Spinal cord (tissue), 10 donors: Measurements from ENCODE around the gene KCP. TPM values are rescaled to one million over a fixed set of nuclear protein-coding genes. Genes with fewer than 3 reads are reported as not detected.

Experiments
- DNase-seq, 6 donors: peaks; one replicate each; pipeline versions ENCODE4 v3.0.0 to v3.0.0-alpha.2; 2013 to 2015; ENCODE audit warnings: low spot score in 6 of 6, low read depth in 4 of 6
- H3K27ac ChIP-seq: one replicate; pipeline ENCODE4 v1.5.1; 2013; ENCODE audit warnings: low read depth, low read length, control low read depth
- H3K27me3 ChIP-seq: one replicate; pipeline ENCODE4 v1.6.1; 2013; ENCODE audit warnings: low read length; ENCODE audit not compliant: control insufficient read depth, insufficient read depth
- H3K36me3 ChIP-seq: one replicate; pipeline ENCODE4 v1.6.1; 2013; ENCODE audit warnings: low read length; ENCODE audit not compliant: control insufficient read depth, insufficient read depth
- H3K4me1 ChIP-seq: one replicate; pipeline ENCODE4 v1.6.1; 2013; ENCODE audit warnings: low read length; ENCODE audit not compliant: control insufficient read depth, insufficient read depth
- H3K4me3 ChIP-seq: one replicate; pipeline ENCODE4 v1.5.1; 2013; ENCODE audit warnings: low read depth, low read length, control low read depth
- H3K9me3 ChIP-seq: one replicate; pipeline ENCODE4 v1.6.1; 2013; ENCODE audit warnings: low read length; ENCODE audit not compliant: control insufficient read depth, insufficient read depth
- WGBS: methylation state at CpG from one replicate; pipeline ENCODE4 v1.1.5; 2013; ENCODE audit warnings: missing lambda C conversion rate; ENCODE audit not compliant: insufficient coverage; 5-methylcytosine and 5-hydroxymethylcytosine counted together
- polyA plus RNA-seq, 2 donors: library from polyadenylated mRNA; unstranded; fragments of 120-200 nt; gene quantifications; one replicate each; pipeline ENCODE4 v1.2.1, GENCODE V29; 2013; ENCODE audit not compliant: insufficient read length in 2 of 2
- total RNA-seq, 2 donors: library from RNA; depleted of rRNA in 1 of 2; stranded (reverse); fragments of 120-200 nt in 1 of 2; fragments of >200 nt in 1 of 2; gene quantifications; one replicate each; pipeline versions ENCODE4 v1.2.3 to v1.2.4, GENCODE V29; 2013 to 2014
- donor health status: healthy.

Gene KCP
- total and polyA plus RNA-seq, 4 donors: 0.40 to 2.3 (median 1.6) TPM

DNA sequence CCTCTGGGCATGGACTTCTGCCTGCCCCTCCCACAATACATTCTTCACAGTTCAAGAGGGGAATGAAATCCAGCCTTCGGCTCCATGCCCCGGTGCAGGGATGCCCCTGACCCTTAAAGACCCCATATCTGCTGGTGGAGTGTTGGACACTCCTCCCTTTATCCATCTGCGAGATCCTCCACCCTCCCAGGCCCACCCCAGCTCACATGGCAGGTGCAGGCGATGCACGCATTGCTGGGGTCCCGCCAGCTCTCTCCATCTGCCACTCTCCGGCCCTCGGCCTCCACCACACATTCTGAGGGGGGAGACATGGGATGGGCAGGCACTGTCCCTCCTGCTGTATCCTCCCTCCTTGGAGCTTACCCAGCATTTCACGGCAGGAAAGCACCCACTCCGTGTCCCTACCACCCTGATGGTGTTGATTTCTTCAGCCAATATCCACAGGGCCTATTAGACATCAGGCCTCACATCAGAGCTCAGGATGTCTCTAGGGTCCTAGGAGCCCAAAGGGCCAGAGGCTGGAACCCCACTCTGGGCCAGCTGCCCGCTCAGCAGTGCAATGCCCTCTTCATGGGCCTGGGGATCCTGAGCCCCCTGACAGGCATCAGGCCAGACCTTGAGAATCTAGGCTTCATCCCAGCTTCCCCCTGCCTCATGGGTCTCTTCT is 29.6 kb downstream of the KCP start:
- 66% methylated on average over 4 of the region's 11 CpGs for WGBS
- H3K4me1 ChIP-seq: peaks cover 16% of the 10 kb centered on the region
- no peaks in the 10 kb centered on the region for H3K27me3 ChIP-seq
- H3K4me3 ChIP-seq: no peak overlapping the region
- peaks cover 8% of the 10 kb centered on the region for H3K36me3 ChIP-seq
- H3K27ac ChIP-seq: no peak overlapping the region
- peak in 2 of 6 donors; percentile 23 to 32 for DNase-seq
- no peaks in the 10 kb centered on the region for H3K9me3 ChIP-seq

DNA sequence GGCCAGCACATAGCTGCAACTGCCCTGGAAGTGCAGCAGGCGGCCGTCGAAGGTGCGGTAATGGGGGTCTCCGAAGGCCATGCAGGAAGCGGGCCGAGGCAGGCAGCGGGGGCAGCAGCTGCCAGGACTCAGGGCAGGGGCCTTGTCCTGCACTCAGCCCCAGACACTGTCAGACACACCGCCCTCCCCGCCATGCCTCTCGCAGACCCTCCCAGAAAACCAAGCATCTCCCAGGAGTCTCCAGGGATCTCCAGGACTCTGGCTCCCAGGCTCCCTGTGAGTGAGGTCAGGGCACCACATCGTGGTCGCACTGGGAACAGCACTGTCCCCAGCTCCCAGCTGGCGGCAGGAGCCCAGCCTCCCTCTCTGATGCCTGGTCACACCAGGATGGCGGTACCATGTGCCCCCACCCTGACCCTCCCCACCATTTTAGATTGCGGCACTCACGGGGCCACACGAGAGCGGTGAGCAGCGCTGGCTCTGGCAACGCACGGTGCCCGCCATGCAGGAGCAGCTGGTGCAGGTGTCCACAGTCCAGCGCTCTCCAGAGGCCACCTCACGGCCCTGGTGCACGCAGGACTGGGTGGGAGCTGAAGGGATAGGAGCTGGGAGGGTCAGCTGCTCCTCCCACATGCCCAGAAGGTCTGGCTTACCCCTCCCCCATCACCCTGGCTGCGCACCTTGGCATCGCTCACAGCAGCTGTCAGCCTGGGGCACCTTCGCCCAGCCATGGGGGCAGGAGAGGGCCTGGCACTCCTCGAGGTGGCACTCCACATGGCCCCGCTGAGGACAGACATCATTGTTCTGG is 30.4 kb downstream of the KCP start:
- 45% methylated on average over 29 of the region's 31 CpGs for WGBS
- H3K9me3 ChIP-seq: no peaks in the 10 kb centered on the region
- H3K27me3 ChIP-seq: no peaks in the 10 kb centered on the region
- DNase-seq: peak in 4 of 6 donors; percentile 43 to 86 (median 66)
- H3K4me3 ChIP-seq: no peak overlapping the region
- H3K27ac ChIP-seq: no peak overlapping the region
- peaks cover 16% of the 10 kb centered on the region for H3K4me1 ChIP-seq
- peaks cover 8% of the 10 kb centered on the region for H3K36me3 ChIP-seq

DNA sequence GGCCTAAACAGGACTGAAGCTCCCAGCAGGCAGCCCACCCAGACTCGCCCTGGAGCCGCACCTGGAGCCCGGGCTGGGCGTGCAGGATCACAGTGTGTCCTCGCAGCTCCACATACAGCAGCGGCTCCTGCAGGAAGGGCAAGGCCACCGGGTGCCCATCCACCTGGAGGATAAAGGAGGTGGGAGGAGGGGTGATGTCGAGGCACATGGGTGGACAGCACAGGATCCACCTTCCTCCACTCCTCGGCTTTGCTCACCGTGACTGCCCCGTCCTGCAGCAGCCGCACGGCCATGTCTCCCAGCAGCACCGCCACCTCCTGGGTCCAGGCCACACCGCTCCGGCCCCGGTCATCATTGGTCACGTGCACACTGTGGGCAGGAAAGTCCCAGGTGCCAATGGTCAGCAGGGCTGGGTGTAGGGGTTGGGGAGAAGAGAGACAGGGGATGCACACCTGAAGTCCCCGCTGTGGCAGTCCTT is 31.0 kb downstream of the KCP start:
- 89% methylated on average over 16 of the region's 19 CpGs for WGBS
- peaks cover 8% of the 10 kb centered on the region for H3K36me3 ChIP-seq
- H3K4me1 ChIP-seq: peaks cover 16% of the 10 kb centered on the region
- DNase-seq: no peak
- no peaks in the 10 kb centered on the region for H3K9me3 ChIP-seq
- no peaks in the 10 kb centered on the region for H3K27me3 ChIP-seq
- no peak overlapping the region for H3K4me3 ChIP-seq
- H3K27ac ChIP-seq: no peak overlapping the region

DNA sequence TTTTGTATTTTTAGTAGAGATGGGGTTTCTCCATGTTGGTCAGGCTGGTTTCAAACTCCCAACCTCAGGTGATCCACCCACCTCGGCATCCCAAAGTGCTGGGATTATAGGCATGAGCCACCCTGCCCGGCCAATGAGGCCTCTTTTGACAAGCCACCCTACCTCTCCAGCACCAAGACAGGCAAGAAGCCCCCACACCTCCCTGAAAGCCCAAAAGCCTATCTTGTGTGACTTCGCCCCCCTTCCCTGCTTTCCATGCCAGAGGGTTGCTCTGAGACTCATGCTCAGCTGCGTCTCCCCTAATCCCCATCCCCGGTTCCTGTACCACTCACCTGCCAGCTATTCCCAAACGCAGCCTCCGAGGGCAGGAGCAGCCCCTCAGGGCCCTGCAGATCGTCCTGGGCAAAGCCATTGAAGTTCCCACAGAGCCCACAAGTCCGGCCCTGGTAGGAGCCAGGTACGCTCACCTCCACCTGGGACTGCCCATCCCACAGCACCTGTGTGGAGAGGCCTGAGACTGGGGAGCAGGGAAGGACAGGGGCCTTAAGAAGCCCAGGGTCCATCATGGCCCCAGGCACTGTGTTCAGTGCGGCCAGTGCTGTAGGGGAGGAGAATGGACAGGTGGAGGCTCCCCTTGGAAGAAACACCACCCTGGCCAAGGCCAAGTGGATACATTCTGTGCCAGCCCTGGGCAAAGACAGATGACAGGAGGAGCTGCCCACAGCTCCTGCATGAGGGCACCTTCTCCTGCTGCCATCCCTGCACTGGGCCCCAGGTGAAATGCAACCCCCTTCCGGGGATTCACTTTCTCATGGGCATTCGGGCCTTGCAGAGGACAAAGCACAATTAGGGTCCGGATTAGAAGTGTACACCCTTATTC is 32.0 kb downstream of the KCP start:
- no peak for DNase-seq
- no peak overlapping the region for H3K27ac ChIP-seq
- H3K4me1 ChIP-seq: peaks cover 16% of the 10 kb centered on the region
- no peak overlapping the region for H3K4me3 ChIP-seq
- H3K36me3 ChIP-seq: peaks cover 14% of the 10 kb centered on the region
- WGBS: 89% methylated on average over 12 of the region's 14 CpGs
- no peaks in the 10 kb centered on the region for H3K27me3 ChIP-seq
- no peaks in the 10 kb centered on the region for H3K9me3 ChIP-seq

DNA sequence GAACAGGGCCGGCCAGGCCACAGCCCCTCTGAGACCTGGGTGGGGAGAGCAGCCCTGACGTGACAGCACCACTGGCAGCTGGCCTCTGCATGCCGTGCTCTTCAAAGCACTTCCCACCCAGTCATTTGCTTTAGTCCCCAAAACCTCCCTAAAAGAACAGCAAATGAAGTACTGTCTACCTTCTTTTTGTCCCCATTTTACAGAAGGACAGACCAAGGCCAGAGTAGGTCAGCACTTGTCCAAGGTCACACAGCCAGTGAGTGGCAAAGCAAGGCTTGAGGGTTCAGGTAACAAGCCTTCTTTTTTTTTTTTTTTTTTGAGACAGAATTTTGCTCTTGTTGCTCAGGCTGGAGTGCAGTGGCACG is 32.8 kb downstream of the KCP start:
- Histone ChIP-seq H3K36me3 (peaks cover 14% of the 10 kb centered on the region), H3K4me1 (peaks cover 16% of the 10 kb centered on the region), H3K9me3 (no peaks in the 10 kb centered on the region), H3K27ac (no peak overlapping the region), H3K4me3 (no peak overlapping the region), H3K27me3 (no peaks in the 10 kb centered on the region)
- WGBS: 78% methylated on average over 2 of the region's 4 CpGs
- no peak for DNase-seq

DNA sequence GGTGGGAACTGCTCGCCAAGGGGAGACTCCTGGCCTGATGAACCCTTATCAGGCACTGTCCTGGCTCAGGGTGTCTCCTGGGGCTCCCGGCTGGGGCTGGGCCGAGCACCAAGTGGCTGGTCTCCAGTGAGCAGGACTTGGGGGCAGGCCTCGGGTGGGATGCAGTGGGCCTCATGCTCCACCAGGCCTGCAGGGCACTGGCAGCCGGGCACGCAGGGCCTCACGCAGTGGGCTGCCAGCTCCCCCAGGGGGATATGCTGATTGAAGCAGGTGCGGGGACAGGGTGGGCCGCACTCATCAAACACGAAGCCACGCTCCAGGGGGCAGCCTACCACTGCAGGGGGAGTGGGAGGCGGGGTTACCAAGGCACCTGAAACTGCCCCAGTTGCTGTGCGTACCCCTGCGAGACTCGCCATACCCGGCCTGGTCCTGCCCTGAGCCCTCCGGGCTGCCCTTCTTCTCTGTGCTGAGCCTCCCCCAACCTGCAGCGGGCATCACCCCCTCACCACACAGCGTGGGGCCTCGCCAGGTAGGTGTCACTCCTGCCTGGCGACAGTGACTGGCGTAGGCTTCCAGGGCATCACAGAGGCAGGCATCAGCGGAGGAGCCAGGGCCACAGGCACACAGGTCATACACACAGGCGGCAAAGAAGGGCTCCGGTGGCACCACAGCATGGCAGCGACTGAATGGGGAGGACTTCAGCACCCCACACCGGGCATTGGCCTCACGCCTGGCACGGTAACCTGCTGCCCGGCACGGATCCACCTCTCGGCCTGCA is 33.3 kb downstream of the KCP start:
- Histone ChIP-seq H3K4me3 (no peak overlapping the region), H3K36me3 (peaks cover 14% of the 10 kb centered on the region), H3K9me3 (no peaks in the 10 kb centered on the region), H3K27ac (no peak overlapping the region), H3K27me3 (no peaks in the 10 kb centered on the region), H3K4me1 (peaks cover 19% of the 10 kb centered on the region)
- DNase-seq: no peak
- WGBS: 89% methylated on average over 32 of the region's 32 CpGs

DNA sequence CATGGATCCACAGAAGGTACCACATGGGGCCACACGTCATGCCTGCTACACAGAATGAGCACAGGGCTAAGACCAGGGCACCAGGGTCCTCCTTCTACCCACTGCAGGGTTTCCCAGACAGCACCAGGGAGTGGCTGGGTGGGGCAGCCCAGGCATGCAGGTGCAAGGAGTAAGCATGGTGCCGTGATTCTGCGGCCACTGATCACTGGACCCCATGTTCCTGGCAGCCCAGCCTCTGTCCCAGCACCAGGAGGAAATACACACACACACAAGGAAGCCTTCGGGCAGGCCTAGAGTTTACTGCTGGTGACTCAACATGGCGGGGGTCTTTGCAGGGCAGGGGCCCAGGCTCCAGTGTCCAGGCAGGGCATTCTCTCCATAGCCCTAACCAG is 33.9 kb downstream of the KCP start:
- Histone ChIP-seq H3K4me3 (no peak overlapping the region), H3K27me3 (no peaks in the 10 kb centered on the region), H3K9me3 (no peaks in the 10 kb centered on the region), H3K4me1 (peaks cover 22% of the 10 kb centered on the region), H3K36me3 (peaks cover 14% of the 10 kb centered on the region), H3K27ac (no peak overlapping the region)
- DNase-seq: no peak
- WGBS: 85% methylated on average over 5 of the region's 5 CpGs

DNA sequence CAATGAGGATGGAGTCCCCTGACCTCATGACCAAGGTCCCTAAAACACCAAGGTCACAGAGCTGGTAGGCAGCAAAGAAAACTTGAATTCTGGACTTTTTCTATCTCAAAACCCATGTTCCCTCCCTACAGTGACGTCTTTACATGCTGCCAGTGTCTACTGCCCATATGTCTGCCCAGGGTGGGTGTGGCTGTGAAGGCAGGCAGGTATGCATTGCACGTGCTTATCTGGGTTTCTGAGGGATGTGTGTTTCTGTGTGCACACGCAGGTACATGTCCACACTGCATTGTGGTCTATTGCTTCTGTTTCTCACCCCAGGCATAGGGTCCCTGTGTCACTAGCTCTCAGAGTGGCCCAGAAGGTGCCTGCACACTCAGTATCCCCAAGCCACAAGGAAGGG is 34.4 kb downstream of the KCP start:
- H3K9me3 ChIP-seq: no peaks in the 10 kb centered on the region
- H3K36me3 ChIP-seq: peaks cover 14% of the 10 kb centered on the region
- no peaks in the 10 kb centered on the region for H3K27me3 ChIP-seq
- H3K27ac ChIP-seq: no peak overlapping the region
- H3K4me3 ChIP-seq: no peak overlapping the region
- H3K4me1 ChIP-seq: peaks cover 24% of the 10 kb centered on the region
- no peak for DNase-seq
- 66% methylated on average over 2 of the region's 3 CpGs for WGBS

DNA sequence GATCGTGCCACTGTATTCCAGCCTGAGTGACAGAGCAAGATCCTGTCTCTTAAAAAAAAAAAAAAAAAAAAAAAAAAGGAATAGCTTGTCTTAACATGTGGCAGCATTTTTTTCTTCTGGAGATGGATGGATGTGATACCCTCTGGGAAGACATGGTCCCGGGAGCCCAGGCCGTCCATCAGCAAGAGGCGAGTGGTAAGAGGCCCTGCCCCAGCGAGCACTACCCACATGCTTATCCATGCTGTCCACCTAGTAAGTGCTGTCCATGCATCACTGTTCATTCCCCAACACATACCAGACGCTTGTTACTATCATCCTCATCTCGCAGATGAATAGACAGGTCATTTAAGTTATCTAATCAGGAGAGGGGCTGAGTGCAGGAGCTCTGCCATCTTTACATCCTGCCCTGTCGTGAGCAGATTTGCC is 35.0 kb downstream of the KCP start:
- no peaks in the 10 kb centered on the region for H3K27me3 ChIP-seq
- H3K4me1 ChIP-seq: peaks cover 26% of the 10 kb centered on the region
- no peak overlapping the region for H3K27ac ChIP-seq
- no peaks in the 10 kb centered on the region for H3K9me3 ChIP-seq
- no peak overlapping the region for H3K4me3 ChIP-seq
- DNase-seq: no peak
- WGBS: 92% methylated on average over 5 of the region's 8 CpGs
- H3K36me3 ChIP-seq: peaks cover 14% of the 10 kb centered on the region
